Gastrocnemius medialis (tissue), 4 donors: ENCODE data around the gene CEP170B.

ENCODE experiments used
- POLR2A ChIP-seq, 2 donors: fragments of 450-650 bp; IDR thresholded peaks; one replicate each; pipeline ENCODE4 v1.6.1; 2017; ENCODE audit warnings: antibody characterized with exemption in 2 of 2, mild to moderate bottlenecking in 2 of 2, moderate library complexity in 2 of 2
- TF ChIP-seq, protein P1 (sequence below), 5 experiments: fragments of 450-650 bp in 3 of 5; fragments of 200-600 bp in 2 of 5; sonication (generic) in 2 of 5; IDR thresholded peaks in 4 of 5; conservative IDR thresholded peaks in 1 of 5; 1 replicate in 4 of 5; 2 replicates in 1 of 5; pipeline ENCODE4 v1.5.1; 2016 to 2019; ENCODE audit warnings: antibody characterized with exemption in 5 of 5, mild to moderate bottlenecking in 3 of 5, moderate library complexity in 3 of 5

GRCh38 chr14:104856869-104857860, 7.9 kb upstream of the CEP170B start:
- TF ChIP-seq, protein P1, sequence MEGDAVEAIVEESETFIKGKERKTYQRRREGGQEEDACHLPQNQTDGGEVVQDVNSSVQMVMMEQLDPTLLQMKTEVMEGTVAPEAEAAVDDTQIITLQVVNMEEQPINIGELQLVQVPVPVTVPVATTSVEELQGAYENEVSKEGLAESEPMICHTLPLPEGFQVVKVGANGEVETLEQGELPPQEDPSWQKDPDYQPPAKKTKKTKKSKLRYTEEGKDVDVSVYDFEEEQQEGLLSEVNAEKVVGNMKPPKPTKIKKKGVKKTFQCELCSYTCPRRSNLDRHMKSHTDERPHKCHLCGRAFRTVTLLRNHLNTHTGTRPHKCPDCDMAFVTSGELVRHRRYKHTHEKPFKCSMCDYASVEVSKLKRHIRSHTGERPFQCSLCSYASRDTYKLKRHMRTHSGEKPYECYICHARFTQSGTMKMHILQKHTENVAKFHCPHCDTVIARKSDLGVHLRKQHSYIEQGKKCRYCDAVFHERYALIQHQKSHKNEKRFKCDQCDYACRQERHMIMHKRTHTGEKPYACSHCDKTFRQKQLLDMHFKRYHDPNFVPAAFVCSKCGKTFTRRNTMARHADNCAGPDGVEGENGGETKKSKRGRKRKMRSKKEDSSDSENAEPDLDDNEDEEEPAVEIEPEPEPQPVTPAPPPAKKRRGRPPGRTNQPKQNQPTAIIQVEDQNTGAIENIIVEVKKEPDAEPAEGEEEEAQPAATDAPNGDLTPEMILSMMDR (IDR thresholded peaks at IDR 0.05 in 4 of 5, conservative IDR thresholded peaks at IDR 0.05 in 1 of 5) = no peak
- TF ChIP-seq POLR2A (IDR thresholded peaks at IDR 0.05) = no peak
